Hematopoietic multipotent progenitor cell treated with erythropoietin and hydrocortisone succinate and interleukin-3 and kit ligand, for 15 days (in vitro differentiated cells): ENCODE data around the gene GLDC.

Experiments used
- DNase-seq: peaks from one replicate; pipeline ENCODE4 v3.0.0-alpha.2; 2015; ENCODE audit warnings: low spot score

The GLDC gene

DNA sequence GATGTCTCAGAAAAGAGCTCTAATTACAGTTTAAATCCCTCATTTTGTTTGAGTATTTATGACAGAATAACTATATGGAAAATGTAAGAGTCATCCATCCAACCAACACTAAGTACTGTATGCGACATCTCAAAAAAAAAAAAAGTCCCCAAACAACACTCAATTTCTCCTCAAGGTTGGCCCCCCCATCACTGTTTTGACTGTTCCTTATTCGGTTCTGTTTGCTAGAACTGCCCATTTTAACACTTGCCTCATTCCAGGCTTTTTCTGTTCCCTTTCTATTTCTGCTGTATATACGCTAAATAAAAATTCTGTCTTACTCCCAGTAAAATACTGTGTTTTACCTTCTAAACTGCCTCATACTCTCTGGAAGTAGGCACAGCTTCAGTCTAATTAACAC lies 25.2 kb downstream of the GLDC start:
- DNase-seq = no peak

DNA sequence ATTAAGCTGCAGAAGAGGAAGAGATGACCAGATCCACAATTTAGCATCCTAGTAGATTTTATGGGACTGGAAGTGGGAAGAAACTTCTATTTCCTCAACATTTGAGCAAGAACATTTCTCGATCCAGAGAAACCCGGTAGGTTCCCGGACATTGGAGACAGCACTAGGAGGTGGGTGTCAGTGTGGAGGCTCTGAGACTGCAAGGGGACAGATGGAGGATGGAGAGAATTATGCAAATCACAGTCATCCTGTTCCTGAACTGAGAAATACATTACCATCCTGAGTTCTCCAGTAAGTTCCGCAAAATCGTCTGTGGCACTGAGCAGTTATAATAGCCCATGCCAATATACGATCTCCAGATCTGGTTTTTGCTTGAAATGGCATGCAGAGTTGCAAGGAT lies 25.6 kb downstream of the GLDC start:
- no peak for DNase-seq

DNA sequence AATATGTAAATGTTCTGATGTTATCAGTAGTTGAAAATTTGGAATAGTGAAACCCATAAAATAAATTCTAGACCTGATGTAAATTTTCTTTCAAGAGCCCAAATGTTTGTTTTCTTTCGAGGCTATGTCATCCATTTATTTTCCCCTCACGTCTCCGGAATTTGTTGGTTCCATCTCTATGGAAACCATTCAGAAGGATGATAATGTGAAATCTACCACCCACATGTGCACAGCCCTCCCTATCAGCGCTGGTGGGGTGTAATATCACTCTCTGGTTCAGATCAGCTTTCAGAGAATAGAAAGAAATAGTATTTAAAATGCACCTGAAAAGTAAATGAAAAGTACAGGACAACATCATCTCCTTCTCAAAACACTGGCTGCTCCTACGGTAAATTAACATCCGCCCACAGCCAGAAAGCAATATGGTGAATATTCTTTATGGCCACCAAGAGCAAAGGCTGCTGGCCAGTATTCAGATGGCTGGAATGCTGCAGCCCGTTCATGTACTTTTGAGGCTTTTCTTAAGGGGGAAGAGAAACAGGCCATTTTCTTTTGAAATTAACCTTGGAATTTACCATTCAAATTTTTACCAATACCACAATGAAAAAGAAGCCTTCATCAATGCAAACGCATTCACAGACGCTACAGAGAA lies 28.5 kb downstream of the GLDC start:
- no peak for DNase-seq

DNA sequence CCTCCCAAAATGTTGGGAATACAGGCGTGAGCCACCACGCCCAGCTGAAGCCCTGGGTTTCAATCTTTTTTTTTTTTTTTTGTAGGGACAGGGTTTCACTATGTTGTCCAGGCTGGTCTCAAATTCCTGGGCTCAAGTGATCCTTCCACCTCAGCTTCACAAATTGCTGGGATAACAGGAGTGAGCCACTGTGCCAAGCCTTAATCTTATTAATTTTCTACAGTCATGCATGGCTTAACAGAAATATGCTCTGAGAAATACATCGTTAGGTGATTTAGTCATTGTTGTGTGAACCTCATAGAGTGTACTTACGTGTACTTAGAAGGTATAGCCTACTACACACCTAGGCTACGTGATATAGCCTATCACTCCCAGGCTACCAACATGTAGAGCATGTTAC lies 31.0 kb downstream of the GLDC start:
- DNase-seq = no peak

DNA sequence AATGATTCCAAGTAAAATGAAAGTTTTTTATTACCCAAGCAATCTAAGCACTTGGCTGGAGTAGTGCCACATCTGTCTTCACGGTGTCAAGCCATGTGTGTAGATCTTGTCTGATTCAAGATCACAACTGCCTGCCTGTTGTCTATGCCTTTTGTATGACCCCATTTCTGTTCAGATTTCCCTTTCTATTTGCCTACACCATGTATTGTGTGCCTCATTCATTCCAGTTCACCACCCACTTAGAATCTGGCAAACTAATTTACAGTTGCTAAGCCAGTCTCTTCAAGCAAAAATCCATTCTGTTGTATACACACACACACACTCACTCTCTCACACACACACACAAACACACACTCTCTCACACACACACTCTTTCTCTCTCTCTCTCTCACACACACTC lies 33.7 kb downstream of the GLDC start:
- no peak for DNase-seq

DNA sequence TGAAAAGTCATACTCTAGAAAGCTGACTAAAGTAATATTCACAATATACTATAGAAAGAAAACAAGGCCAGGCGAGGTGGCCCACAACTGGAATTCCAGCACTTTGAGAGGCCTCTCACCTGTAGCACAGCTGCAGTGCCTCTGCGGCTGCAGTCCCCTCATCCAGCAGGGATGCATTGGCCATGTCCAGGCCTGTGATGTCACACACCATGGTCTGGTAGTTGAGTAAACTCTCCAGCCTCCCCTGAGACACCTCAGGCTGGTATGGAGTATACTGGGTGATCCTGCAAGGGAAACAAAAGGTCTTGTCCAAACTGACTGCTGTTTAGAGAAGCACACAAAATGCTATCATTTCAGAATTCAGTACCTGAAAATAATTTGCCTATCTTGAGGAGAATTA lies 35.5 kb downstream of the GLDC start:
- DNase-seq = no peak

DNA sequence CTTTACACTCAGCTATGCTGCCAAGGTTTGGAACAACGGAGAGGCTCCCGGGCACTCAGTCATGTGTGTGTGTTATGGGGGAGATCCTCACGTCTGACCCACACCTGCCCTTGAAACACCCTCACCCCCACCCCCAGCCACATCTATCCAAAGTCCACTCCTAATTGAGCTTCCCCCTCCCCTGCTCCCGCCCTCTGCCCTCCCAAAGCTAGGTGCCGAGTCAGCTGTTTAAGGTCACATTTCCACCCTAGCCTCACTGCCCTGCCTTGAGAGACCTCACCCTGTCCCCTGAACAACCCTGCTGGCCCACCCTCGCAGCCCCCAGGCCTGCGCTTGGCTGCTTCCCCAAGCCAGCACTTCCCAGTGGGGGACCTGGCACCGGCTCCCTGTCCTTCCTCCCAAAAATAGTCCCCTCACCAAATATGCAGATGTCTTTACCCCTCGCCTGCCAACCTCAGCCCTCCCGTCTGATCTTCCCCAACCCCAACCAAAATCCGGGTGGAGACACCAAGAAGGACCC lies 36.0 kb downstream of the GLDC start:
- no peak for DNase-seq

DNA sequence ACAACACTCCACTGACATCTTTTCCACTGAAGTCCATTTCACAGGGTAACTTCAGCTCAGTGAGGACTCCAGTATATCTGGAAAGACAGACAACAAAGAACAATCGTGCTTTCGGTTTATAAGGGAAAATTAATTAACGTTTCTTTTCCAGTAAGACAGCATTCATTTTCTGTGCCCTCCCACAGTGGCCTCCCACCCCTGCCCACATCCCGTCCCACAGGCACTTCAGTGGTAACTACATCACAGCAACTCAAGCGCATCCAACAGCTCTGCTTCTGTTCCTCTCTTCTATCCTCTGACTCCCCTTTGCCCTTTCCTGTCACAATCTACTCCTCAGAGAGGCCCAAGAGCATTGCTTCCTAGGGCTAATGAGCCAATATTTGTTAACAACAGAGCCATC lies 40.3 kb downstream of the GLDC start:
- no peak for DNase-seq

DNA sequence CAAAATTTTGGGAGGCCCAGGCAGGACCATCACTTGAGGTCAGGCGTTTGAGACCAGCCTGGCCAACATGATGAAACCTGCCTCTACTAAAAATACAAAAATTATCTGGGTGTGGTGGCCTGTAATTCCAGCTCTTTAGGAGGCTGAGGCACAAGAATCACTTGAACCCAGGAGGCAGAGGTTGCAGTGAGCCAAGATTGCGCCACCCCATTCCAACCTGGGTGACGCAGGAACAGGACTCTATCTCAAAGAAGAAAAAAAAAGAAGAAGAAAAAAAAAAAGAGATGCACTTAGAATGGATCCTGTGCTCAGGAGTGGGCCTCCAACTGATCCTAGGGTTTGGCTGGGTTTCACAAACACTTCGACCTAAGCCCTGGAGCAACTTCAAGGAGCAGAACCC lies 45.1 kb downstream of the GLDC start:
- no peak for DNase-seq

DNA sequence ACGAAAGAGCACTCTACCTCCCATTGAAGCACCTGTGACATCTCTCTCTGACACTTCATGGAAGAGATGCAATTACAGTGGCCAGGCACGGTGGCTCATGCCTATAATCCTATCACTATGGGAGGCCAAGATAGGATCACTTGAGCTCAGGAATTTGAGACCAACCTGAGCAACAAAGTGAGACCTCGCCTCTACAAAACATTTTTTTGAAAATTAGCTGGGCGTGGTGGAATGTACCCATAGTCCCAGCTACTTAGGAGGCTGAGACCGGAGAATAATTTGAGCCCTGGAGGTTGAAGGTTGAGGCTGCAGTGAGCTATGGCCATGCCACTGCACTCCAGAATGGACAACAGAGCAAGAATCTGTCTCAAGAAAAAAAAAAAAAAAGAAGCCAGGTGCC lies 45.5 kb downstream of the GLDC start:
- DNase-seq = no peak

DNA sequence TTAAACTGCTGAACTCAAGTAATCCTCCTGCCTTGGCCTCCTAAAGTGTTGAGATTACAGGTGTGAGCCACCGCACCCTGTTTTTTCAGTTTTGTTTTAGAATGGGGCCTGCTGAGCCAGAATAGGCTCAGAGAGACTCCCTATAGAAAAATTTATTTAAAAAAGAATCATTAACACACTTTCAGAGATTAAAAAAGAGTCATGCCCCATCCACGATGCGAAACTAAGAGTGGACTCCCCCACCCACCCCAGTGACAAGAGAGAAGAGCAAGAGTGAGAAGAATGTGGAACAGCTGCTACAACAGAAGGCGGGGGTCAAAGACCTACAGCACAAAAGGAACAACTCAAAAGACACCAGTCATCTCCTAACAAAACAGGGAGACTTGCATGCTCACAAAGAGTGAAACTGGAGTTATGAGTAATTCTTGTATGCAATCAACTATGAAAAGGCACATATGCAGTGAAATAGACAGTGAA lies 47.2 kb downstream of the GLDC start:
- no peak for DNase-seq

DNA sequence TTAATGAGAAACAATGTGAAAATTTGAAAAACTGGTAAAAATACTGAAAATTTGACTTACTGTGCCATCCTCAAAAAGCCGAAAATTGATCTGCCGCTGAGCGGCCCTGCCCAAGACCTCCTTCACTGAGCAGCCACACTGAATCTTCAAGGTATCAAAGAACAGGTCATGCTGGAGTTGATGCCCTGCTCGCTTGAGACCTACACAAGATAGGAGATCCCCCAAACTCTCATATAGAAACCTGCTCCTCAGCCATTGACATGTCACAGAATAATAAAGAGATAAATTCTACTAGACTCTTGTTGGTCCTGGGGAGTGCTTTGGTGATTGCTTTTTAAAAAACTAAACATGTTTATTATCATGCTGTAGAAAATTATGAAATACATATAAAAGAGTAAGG lies 52.7 kb downstream of the GLDC start:
- no peak for DNase-seq

DNA sequence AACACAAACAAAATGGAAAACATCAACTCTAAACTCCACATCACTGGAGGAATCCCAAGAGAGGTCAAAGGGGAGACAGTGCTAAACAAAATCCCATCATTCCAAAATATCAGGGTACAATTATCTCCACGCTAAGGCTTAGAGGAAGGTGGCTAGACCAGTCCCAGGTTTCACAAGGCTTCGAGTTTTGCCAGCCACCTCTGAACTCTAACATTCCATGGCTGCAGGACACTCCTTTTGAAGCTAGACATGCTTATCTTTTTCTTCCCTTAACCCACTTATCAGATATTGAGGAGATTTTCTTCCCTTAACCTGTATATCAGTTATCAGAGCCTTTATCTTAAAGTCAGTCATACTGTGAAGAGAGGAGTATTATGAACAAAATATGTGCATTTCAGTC lies 53.3 kb downstream of the GLDC start:
- DNase-seq = no peak

DNA sequence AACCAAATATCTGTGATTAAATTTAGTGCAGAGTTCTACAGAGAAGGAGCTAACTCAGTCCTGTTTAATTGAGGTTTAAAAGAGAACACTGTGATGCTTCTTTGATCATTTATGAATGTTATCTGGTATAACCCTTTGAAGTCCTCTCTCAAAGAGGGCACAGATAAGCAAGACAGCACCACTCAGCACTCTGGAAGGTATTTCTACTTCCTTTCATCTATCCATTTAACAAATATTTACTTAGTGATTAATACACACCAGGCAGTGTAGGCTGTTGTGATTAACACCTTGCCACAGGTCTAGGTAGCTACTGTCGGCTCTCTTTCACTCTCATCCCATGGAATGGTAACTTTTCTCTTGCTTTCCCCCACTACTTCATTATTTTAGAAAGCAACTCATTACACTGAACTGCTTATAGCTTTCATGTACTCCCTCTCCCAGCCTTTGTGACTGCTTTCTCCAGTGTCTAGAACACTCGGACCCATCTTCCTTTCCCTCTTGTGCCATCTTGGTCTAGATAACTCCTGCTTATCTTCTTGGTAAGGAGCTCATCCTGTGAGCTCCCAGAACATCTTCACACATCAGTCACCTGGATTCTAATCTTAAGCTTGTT lies 54.7 kb downstream of the GLDC start:
- no peak for DNase-seq

DNA sequence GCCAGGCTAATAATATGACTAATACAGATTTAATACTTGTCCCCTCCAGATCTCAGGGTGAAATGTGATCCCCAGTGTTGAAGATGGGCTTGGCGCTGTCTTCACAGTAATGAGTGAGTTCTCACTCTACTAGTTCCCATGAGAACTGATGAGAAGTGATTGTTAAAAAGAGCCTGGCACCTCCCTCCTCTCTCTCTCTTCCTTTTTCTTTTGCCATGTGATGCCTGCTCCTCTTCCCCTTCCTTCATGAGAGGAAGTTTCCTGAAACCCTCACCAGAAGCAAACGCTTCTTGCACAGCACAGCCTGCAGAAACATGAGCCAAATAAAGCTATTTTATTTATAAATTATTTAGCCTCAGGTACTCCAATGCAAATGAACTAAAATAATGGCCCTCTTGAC lies 55.2 kb downstream of the GLDC start:
- DNase-seq = no peak

DNA sequence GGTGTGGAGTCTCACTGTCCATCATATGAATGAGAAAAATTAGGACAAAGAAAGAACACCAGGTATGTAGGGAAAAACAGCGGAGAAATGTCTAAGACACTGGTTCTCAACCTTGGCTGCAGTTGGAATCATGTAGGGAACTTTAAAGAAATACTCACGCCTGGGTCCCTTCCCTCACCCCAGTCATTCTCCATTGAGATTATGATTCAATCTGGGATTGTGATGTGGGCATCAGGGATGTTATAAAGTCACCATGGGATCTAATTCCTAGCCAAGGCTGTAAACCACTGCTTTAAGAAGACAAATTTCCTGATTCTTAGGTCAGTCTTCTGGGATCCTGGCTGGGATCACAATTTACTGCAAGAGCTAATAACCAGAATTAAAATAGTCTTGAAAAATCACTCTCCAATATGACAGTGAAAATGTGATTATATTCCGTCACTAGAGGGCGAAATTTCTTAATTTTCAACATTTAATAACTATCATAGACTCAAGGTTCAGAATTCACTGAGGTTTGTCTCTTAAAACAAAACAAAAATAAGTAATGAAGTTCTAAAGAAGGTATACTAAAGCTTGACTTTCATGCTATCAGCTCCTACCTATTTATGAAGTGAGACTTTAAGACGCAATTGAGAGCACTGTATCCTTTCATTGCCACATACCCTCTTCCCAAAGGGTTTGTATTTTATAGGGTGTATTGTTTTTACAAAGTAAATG lies 60.5 kb downstream of the GLDC start:
- peak; percentile 64 for DNase-seq

DNA sequence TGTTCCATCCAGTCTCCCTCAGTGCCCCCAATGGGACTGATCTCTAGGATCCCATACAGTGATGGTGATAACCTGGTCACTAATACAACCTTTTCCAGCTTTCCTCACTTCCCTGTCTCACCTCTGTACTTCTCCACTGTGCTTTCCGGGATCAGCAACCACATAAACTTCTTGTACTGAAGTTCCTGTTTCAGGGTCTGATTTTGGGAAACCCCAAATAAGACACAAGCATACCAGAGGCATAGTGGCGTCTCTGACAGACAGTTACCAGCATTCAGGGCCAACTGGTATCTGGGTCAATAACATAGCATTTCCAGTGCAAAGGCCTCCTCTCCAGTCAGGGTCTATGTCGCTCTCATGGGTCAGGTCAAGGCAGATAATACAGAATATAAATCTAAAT lies 64.3 kb downstream of the GLDC start:
- no peak for DNase-seq

DNA sequence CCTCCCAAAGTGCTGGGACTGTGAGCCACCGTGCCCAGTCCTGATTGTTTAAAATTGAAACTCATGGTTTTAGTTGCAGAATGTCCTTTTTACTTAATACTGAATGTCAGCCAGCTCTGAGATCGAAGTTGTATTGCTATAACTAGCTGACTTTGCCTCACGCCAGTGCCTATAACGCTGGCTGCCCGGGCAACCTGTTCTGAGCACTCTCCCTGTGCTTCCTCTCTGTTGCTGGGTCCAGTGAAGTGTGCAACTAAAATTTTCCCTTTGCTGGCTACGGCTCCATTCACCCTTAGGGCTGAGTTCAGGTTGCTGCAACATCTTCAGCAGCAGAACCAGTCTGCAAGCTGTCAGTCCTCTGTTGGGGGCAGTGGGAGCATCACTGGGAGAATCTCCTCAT lies 65.9 kb downstream of the GLDC start:
- no peak for DNase-seq

DNA sequence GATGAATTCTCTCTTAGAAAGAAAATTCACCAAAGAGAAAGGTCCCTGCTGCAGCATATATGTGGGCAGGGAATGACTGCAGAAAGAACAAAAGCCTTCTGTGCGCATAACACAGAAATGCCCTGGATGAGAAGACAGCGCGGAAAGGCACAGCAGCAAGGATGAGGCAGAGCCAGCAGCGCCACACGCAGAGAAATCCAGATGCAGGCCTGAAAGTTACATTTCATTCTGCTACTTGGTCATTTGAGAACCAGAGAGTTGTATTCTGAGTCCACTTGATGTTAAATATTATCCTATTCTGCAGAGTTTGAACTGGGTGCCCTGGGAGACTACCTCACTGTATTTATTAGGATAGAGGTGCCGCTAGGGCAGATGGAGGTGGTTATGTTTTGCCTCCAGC lies 68.5 kb downstream of the GLDC start:
- DNase-seq = no peak

DNA sequence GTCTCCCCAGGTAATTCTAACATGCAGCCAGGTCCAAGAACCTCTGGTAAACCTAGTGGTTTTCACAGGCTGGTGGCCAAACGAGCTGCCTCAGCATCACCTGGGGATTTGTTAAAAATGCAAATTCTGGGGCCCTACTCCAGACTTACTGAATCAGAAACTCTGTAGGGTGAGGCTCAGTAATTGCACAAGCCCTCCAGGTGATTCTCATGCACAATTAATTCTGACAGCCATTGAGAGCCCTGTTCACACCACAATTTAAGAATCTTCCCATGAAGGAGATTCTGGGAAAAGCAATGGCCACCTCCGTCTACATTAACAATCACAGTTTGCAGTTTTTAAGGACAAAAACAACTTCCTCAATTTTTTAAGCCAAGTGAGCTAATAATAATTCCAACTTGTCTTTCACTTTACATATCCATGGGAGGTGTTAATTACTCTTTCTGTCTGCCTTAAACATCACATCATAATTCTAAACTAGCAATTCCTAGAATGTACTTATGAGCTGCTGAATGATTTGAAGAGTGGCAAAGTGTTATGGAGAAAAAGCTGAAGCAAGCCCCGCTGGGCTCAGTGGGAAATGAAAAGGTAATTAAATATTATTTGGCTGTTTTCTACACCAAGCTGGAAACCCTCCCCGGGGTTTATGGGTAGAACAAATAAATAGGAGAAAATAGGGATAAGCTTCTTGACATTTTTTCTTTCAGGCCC lies 70.0 kb downstream of the GLDC start:
- DNase-seq = no peak

DNA sequence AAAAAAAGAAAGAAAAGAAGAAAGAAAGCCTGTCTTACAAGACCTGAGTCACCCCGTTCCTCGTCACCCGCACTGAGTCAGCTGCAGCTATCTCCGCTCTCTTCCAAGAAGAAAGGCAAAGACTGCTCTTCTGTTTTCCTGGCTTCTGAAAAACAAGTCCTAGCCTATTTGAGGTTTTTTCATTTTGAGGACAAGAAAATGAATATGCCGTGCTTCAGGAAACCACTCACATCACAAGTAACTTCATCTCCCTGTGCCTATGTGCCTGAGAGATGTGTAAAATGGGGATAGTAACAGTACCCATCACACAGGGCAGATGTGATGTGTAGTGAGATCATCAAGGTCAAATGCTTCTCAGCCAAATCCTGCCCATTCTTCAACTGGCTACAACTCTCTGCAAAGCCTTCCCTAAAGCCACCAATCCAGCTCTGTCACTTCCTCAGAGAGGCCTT lies 78.4 kb downstream of the GLDC start:
- no peak for DNase-seq

DNA sequence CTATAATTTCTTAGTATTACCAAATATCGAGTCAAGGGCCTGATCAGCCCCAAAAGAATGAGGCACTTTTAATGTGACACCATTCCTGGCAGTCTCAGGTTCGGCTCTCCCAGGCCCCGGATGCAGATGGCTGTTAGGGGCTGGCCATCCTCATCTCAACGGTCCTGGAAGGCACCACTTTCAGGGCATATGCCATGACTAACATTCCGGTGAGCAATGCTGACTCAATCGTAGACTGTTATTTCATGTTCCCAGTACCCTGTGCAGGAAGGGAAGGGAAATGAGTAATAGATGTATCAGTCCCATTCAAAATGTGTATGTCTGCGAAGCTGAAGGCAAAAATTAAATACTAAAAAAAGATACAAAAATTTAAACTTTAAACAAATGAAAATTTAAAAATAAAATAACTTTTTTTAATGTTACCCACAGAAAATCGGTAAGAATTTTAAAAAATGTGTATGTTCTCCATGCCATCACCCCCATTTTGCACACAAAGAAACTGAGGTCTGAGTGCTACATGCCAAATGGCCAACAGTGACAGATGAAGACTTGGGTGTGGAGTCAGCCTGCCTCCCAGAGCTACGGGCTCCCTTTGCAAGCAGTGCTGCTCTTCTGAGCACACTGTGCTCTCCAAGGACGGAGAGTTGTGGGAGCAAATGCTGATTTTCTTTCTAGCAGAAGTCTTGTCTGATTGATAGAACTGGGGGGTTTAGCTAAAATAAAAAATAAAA lies 79.0 kb downstream of the GLDC start:
- DNase-seq = no peak
